H1 (cell line): ENCODE data around the gene DRAXIN. TPM values are rescaled to one million over a fixed set of nuclear protein-coding genes. Genes with fewer than 3 reads are reported as not detected.

Experiments used
- CTCF ChIA-PET: fragments of 300-600 bp; sonication (Branson Sonifier 250); formaldehyde crosslinking; loops from one replicate; lab custom pipeline; 2021; ENCODE audit not compliant: partially characterized antibody; lab: Charles Lee
- POLR2A ChIA-PET: fragments of 300-600 bp; sonication (Branson Sonifier 250); formaldehyde crosslinking; loops from one replicate; lab custom pipeline; 2021; ENCODE audit warnings: inconsistent platforms; ENCODE audit not compliant: partially characterized antibody; lab: Charles Lee
- DNase-seq, 2 experiments: peaks; one replicate each; pipeline versions ENCODE4 v3.0.0 to v3.0.0-alpha.2; 2010 to 2022; ENCODE audit warnings: low spot score in 2 of 2, low read depth in 1 of 2, mixed read lengths in 1 of 2
- FAIRE-seq: peaks from 2 replicates; lab custom pipeline; 2011; peaks lifted over from hg19 to GRCh38; lab: Jason Lieb, UNC
- H2AFZ ChIP-seq: 2 replicates; pipeline ENCODE4 v1.8.1; 2012; ENCODE audit warnings: low read length, inconsistent platforms
- H2AK5ac ChIP-seq: 2 replicates; pipeline ENCODE4 v1.6.1; 2013; ENCODE audit warnings: low read depth, low read length
- H2BK120ac ChIP-seq: replicated peaks from 2 replicates; pipeline ENCODE3; 2013; ENCODE audit warnings: low read depth, low read length, inconsistent platforms
- H2BK12ac ChIP-seq: 2 replicates; pipeline ENCODE4 v1.6.1; 2013; ENCODE audit warnings: low read depth, low read length
- H2BK15ac ChIP-seq: 2 replicates; pipeline ENCODE4 v1.6.1; 2013; ENCODE audit warnings: low read length
- H2BK20ac ChIP-seq: 2 replicates; pipeline ENCODE4 v1.6.1; 2013; ENCODE audit warnings: low read length
- H2BK5ac ChIP-seq: 2 replicates; pipeline ENCODE4 v1.6.1; 2013; ENCODE audit warnings: low read depth, low read length
- H3K14ac ChIP-seq: 2 replicates; pipeline ENCODE4 v1.6.1; 2013; ENCODE audit warnings: inconsistent platforms; ENCODE audit not compliant: insufficient read length
- H3K18ac ChIP-seq: 2 replicates; pipeline ENCODE4 v1.6.1; 2013; ENCODE audit warnings: low read length; ENCODE audit errors: extremely low read depth
- H3K23ac ChIP-seq: 2 replicates; pipeline ENCODE4 v1.6.1; 2013; ENCODE audit warnings: inconsistent platforms; ENCODE audit not compliant: insufficient read length
- H3K23me2 ChIP-seq: 2 replicates; pipeline ENCODE4 v1.6.1; 2013; ENCODE audit warnings: low read depth, low read length
- H3K27ac ChIP-seq: 2 replicates; pipeline ENCODE4 v1.6.1; 2011; ENCODE audit warnings: low read depth, low read length, inconsistent platforms
- H3K27me3 ChIP-seq, 4 experiments: replicated peaks in 1 of 4; 1 replicate in 1 of 4; 2 replicates in 3 of 4; pipeline versions ENCODE4 v1.6.1 to v1.8.1; 2011 to 2013; ENCODE audit warnings: low read length in 3 of 4, mild to moderate bottlenecking in 3 of 4, inconsistent platforms in 2 of 4, mixed read lengths in 2 of 4, moderate library complexity in 1 of 4; ENCODE audit not compliant: control insufficient read depth in 3 of 4, insufficient read depth in 3 of 4; ENCODE audit errors: extremely low read depth in 1 of 4
- H3K36me3 ChIP-seq, 4 experiments: 2 replicates each; pipeline versions ENCODE4 v1.6.1 to v1.8.1; 2011 to 2013; ENCODE audit warnings: mild to moderate bottlenecking in 4 of 4, low read length in 3 of 4, moderate library complexity in 2 of 4, control low read depth in 1 of 4, inconsistent platforms in 1 of 4; ENCODE audit not compliant: insufficient read depth in 4 of 4, control insufficient read depth in 2 of 4
- H3K4ac ChIP-seq: replicated peaks from 2 replicates; pipeline ENCODE3; 2013; ENCODE audit warnings: low read length, low read depth, mixed read lengths, inconsistent platforms; ENCODE audit not compliant: insufficient read length
- H3K4me1 ChIP-seq, 4 experiments: replicated peaks in 1 of 4; 1 replicate in 1 of 4; 2 replicates in 3 of 4; pipeline versions ENCODE4 v1.6.1 to v1.8.1; 2011 to 2013; ENCODE audit warnings: low read length in 3 of 4, inconsistent platforms in 2 of 4, mixed read lengths in 1 of 4; ENCODE audit not compliant: insufficient read depth in 4 of 4, control insufficient read depth in 3 of 4
- H3K4me2 ChIP-seq, 2 experiments: 2 replicates each; pipeline versions ENCODE4 v1.6.1 to v1.8.1; 2011 to 2013; ENCODE audit warnings: low read depth in 2 of 2, low read length in 2 of 2, control low read depth in 1 of 2, inconsistent platforms in 1 of 2, mild to moderate bottlenecking in 1 of 2; ENCODE audit not compliant: insufficient read depth in 1 of 2
- H3K4me3 ChIP-seq, 4 experiments: fragments of 200-600, 300-600 bp in 1 of 4; sonication (generic), shearing (Covaris generic), sonication (Bioruptor Twin) in 1 of 4; 2 replicates each; pipeline versions ENCODE4 v1.5.1 to v1.8.1; 2011 to 2016; ENCODE audit warnings: low read length in 4 of 4, low read depth in 3 of 4, control low read depth in 2 of 4, inconsistent platforms in 2 of 4, mild to moderate bottlenecking in 2 of 4, mixed read lengths in 1 of 4, moderate library complexity in 1 of 4; ENCODE audit not compliant: insufficient read depth in 2 of 4; ENCODE audit errors: extremely low read depth in 1 of 4
- H3K56ac ChIP-seq: replicated peaks from 2 replicates; pipeline ENCODE3; 2013; ENCODE audit warnings: low read depth, mild to moderate bottlenecking, mixed read lengths, low read length, inconsistent platforms; ENCODE audit not compliant: insufficient read length
- H3K79me1 ChIP-seq: 2 replicates; pipeline ENCODE4 v1.6.1; 2013; ENCODE audit warnings: low read depth, low read length, control low read depth
- H3K79me2 ChIP-seq, 2 experiments: 2 replicates each; pipeline versions ENCODE4 v1.6.1 to v1.8.1; 2012 to 2013; ENCODE audit warnings: low read length in 2 of 2, mild to moderate bottlenecking in 2 of 2, inconsistent platforms in 1 of 2; ENCODE audit not compliant: insufficient read depth in 2 of 2, control insufficient read depth in 1 of 2
- H3K9ac ChIP-seq, 4 experiments: replicated peaks in 1 of 4; 1 replicate in 1 of 4; 2 replicates in 3 of 4; pipeline versions ENCODE4 v1.6.1 to v1.8.1; 2011 to 2013; ENCODE audit warnings: low read depth in 3 of 4, low read length in 3 of 4, control low read depth in 2 of 4, mild to moderate bottlenecking in 2 of 4, moderate library complexity in 2 of 4, inconsistent platforms in 1 of 4; ENCODE audit errors: extremely low read depth in 1 of 4
- H3K9me3 ChIP-seq, 2 experiments: 2 replicates each; pipeline versions ENCODE4 v1.6.1 to v1.8.1; 2012 to 2013; ENCODE audit warnings: mild to moderate bottlenecking in 2 of 2, moderate library complexity in 2 of 2, control low read depth in 1 of 2, inconsistent platforms in 1 of 2, low read depth in 1 of 2, low read length in 1 of 2, mixed read lengths in 1 of 2; ENCODE audit not compliant: insufficient read depth in 2 of 2
- H4K20me1 ChIP-seq, 2 experiments: replicated peaks in 1 of 2; 2 replicates each; pipeline versions ENCODE3 to v1.8.1; 2011 to 2013; ENCODE audit warnings: inconsistent platforms in 2 of 2, low read length in 2 of 2, mild to moderate bottlenecking in 1 of 2; ENCODE audit not compliant: insufficient read depth in 2 of 2, control insufficient read depth in 1 of 2
- H4K5ac ChIP-seq: 2 replicates; pipeline ENCODE4 v1.6.1; 2013; ENCODE audit warnings: low read length, low read depth, mixed read lengths, inconsistent platforms; ENCODE audit not compliant: insufficient read length
- H4K8ac ChIP-seq: 2 replicates; pipeline ENCODE4 v1.8.0; 2013; ENCODE audit warnings: mild to moderate bottlenecking, moderate library complexity, low read length, inconsistent platforms; ENCODE audit not compliant: insufficient read depth; ENCODE audit errors: extremely low read depth
- H4K91ac ChIP-seq: replicated peaks from 2 replicates; pipeline ENCODE3; 2013; ENCODE audit warnings: low read length, mixed read lengths, inconsistent platforms; ENCODE audit not compliant: insufficient read length
- ATF3 ChIP-seq: IDR thresholded peaks from 2 replicates; pipeline ENCODE4 v1.6.1; 2011; ENCODE audit warnings: low read depth, mild to moderate bottlenecking, low read length; ENCODE audit not compliant: insufficient read depth
- FOSL1 ChIP-seq: IDR thresholded peaks from 2 replicates; pipeline ENCODE4 v1.6.1; 2011; ENCODE audit warnings: mild to moderate bottlenecking, low read depth, low read length, moderate library complexity; ENCODE audit not compliant: insufficient read depth
- RAD21 ChIP-seq, 2 experiments: IDR thresholded peaks in 1 of 2; conservative IDR thresholded peaks in 1 of 2; 2 replicates each; pipeline ENCODE4 v1.6.1; 2011; ENCODE audit warnings: low read depth in 2 of 2, low read length in 2 of 2, improper control_type of control experiment in 1 of 2, inconsistent platforms in 1 of 2, mild to moderate bottlenecking in 1 of 2, moderate library complexity in 1 of 2
- RBBP5 ChIP-seq: IDR thresholded peaks from 2 replicates; pipeline ENCODE4 v1.7.1; 2012; ENCODE audit warnings: low read depth, mild to moderate bottlenecking, inconsistent platforms, low read length, moderate library complexity, borderline replicate concordance
- WGBS, 2 experiments: shearing (Covaris generic) in 1 of 2; methylation state at CpG; one replicate each; pipeline versions ENCODE4 v1.1.6 to v1.1.7; 2013 to 2015; ENCODE audit warnings: low lambda C conversion rate in 2 of 2, mixed read lengths in 2 of 2, inconsistent platforms in 1 of 2, low coverage in 1 of 2, missing lambda C conversion rate in 1 of 2; ENCODE audit not compliant: insufficient replicate concordance in 2 of 2, insufficient coverage in 1 of 2, insufficient read length in 1 of 2; ENCODE audit errors: extremely low coverage in 1 of 2, missing lambda C conversion rate in 1 of 2; 5-methylcytosine and 5-hydroxymethylcytosine counted together
- polyA plus RNA-seq, 7 experiments: library from polyadenylated mRNA; depleted of rRNA in 3 of 7; stranded (reverse) in 5 of 7; unstranded in 2 of 7; fragments of >200 nt in 5 of 7; fragments of 200-250 nt in 2 of 7; gene quantifications; 1 replicate in 5 of 7; 2 replicates in 1 of 7; 4 replicates in 1 of 7; pipeline versions ENCODE4 v1.2.1 to v1.2.3, GENCODE V29; 2011 to 2013; ENCODE audit warnings: missing spikeins in 2 of 7, mixed read lengths in 2 of 7
- total RNA-seq: library from RNA; stranded (reverse); fragmentation: NEBNext Ultra II Directional; extraction: Animal tissue kit (Norgen Biotek cat#: 25700); gene quantifications from 2 replicates; pipeline ENCODE4 v1.2.1, GENCODE V29; 2021

Gene DRAXIN
- total and polyA plus RNA-seq, 2 of the 8 experiments (the other 6 are each of a cell fraction or from before 2014, with no cell fraction given) = 4.6 to 17.6 TPM

GRCh38 chr1:11748294-11749202 lies 57.0 kb downstream of the DRAXIN start:
- Histone ChIP-seq H3K23ac (no peak overlapping the region), H3K56ac (no peak overlapping the region), H2AFZ (no peak overlapping the region), H3K9me3 (no peaks in the 10 kb centered on the region), H2BK5ac (no peak overlapping the region), H4K91ac (no peak overlapping the region), H3K18ac (no peak overlapping the region; the same call in 1 of the 2 replicates), H3K4ac (no peak overlapping the region), H3K27ac (no peak overlapping the region), H2AK5ac (no peak overlapping the region), H2BK12ac (peak overlapping the region; percentile 60; the same call in 1 of the 2 replicates), H4K5ac (no peak overlapping the region), H4K8ac (no peak overlapping the region), H3K23me2 (no peaks in the 10 kb centered on the region; the same call in 1 of the 2 replicates), H3K79me2 (no peaks in the 10 kb centered on the region), H3K9ac (no peak overlapping the region), H3K27me3 (no peaks in the 10 kb centered on the region), H2BK120ac (no peak overlapping the region), H3K79me1 (no peaks in the 10 kb centered on the region), H3K4me2 (no peak overlapping the region), H2BK20ac (no peak overlapping the region), H3K14ac (no peak overlapping the region), H2BK15ac (no peak overlapping the region), H3K4me1 (peaks cover 0 to 11% (median 3%) of the 10 kb centered on the region in 4 experiments; a peak in 4 of 7 replicates), H3K4me3 (no peak overlapping the region), H4K20me1 (peaks cover 0 to 6% of the 10 kb centered on the region in 2 experiments), H3K36me3 (peaks cover 2 to 25% (median 11%) of the 10 kb centered on the region in 4 experiments; a peak in 6 of 8 replicates)
- FAIRE-seq = no peak
- CTCF ChIA-PET = interaction anchor here (0.7 to 3.1 kb wide), 16 partner anchors 9 to 105 kb away, joined by 3 to 21 read pairs (median 4); partner anchors contain the start of genes AGTRAP and FBXO6
- WGBS, 2 experiments = 97% methylated on average over 24 of the region's 27 CpGs; no CpG with 5 or more reads in 1 of the 2 experiments
- TF ChIP-seq RAD21 (IDR thresholded peaks at IDR 0.05 in 1 of 2, conservative IDR thresholded peaks at IDR 0.05 in 1 of 2; ENCODE audit: low read depth in 2 of 2, low read length in 2 of 2) = no peak
- no peak for TF ChIP-seq FOSL1
- no peak for TF ChIP-seq RBBP5
- TF ChIP-seq ATF3 = no peak
- no peak for DNase-seq
- POLR2A ChIA-PET = interaction anchor here (1.1 to 3.1 kb wide), 4 partner anchors 8 to 95 kb away, joined by 3 to 11 read pairs (median 4); partner anchors contain the start of gene FBXO2
